HG03039 (cell line): Measurements from ENCODE around the gene TRAF3.
"Not testable (repeated sequence)": the region's sequence is repeated elsewhere in the genome, so short reads cannot be mapped to it uniquely, and the experiment has no call there.

ENCODE experiments used
- ATAC-seq: cut with Tn5 transposase; IDR thresholded peaks from one replicate; pipeline ENCODE4 v1.9.1; 2021; ENCODE audit warnings: mild to moderate bottlenecking, moderate library complexity; ENCODE audit not compliant: unreplicated experiment

Gene TRAF3

GRCh38 chr14:102805941-102806340, 28.7 kb downstream of the TRAF3 start:
- ATAC-seq, result no peak

DNA sequence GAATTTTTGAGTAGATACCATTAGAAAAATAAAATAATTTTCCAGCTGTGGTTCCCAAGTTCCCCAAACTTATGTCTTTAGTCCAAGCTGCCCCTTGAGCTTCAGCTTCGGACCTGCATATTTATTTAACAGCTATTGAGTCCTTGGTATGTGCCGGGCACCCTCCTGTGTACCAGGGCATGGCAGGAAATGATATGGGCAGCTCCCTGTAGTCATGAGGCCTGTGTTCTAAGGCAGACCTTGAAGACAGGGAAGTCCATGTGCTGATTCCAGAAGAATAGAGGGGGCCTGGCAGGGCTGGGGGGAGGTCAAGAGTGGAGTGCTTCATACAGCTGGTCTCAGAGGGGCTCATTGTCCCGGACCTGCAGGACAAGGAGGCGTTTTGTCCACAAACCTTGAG, 29.2 kb downstream of the TRAF3 start:
- ATAC-seq, result no peak

DNA sequence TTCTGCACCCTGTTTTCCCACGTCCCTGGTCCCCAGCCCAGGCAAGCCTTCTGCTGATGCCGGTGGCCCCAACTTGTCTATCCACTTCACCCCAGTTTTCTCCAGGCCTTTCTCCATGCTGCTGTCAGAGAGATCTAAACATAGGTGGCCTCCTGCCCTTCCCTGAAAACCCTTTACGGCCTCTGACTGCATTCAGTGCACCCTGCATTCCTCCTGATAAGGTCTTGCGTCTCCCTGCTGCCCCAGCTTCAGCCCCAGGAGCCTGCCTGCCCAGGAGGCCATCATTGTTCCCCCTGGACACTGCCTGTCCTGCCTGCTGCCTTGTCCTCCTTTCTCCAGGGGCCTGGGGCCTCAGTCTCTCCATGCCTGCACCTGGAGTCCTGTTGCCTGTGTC, 29.8 kb downstream of the TRAF3 start:
- ATAC-seq, result no peak

GRCh38 chr14:102809870-102810269, 32.6 kb downstream of the TRAF3 start:
- ATAC-seq, result no peak

GRCh38 chr14:102810523-102810922, 33.3 kb downstream of the TRAF3 start:
- no peak for ATAC-seq

DNA sequence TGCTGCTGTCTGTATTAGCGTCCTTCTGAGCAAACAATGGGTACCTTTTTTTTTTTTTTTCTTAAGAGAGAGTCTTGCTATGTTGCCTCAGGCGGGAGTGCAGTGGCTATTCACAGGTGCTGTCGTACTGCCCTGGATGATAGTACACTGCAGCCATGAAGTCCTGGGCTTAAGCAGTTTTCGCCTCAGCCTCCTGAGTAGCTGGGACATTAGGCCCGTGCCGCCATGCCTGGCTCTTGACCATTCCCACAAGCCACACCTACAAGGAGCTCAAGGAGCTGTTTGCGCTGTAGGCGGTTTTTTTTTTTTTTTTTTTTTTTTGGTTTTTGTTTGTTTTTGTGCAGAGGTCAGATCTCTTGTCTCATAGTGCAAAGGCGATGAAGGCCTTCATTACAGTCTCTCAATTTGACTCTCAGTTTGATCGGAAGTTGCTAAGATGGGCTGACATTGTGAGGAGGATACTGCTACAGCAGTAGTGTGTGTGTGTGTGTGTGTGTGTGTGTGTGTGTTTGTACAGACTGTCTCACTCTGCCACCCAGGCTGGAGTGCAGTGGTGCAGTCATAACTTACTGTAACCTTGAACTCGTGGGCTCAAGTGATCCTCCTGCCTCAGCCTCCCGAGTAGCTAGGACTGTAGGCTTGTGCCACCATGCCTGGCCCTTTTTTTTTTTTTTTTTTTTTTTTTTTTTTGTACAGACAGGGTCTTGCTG, 34.2 kb downstream of the TRAF3 start:
- ATAC-seq, result no peak

DNA sequence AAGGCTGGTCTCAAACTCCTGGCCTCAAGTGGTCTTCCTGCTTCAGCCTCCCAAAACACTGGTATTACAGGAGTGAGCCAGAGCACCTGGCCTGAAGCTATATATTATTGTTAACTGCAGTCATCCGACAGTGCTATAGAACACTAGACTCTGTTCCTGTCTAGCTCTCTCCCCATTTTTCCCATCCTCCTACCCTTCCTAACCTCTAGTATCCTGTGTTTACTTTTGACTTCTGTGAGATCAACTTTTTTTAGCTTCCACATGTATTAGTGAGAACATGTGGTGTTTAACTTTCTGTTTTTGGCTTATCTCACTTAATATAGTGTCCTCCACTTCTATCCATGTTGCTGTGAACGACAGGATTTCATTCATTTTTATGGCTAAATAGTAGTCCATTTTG, 34.7 kb downstream of the TRAF3 start:
- no peak for ATAC-seq

DNA sequence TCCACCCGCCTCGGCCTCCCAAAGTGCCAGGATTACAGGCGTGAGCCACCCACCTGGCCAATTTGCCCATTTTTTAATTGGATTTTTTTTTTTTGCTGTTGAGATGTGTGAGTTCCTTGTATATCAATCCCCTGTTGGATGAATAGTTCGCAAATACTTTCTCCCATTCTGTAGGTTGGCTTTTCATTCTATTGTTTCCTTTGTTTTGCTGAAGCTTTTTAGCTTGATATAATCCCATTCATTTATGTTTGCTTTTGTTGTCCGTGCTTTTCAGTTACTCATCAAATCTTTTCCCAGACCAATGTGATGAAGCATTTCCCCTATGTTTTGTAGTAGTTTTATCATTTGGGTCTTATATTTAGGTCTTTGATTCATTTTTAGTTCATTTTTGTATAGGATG, 36.4 kb downstream of the TRAF3 start:
- ATAC-seq, result no peak

DNA sequence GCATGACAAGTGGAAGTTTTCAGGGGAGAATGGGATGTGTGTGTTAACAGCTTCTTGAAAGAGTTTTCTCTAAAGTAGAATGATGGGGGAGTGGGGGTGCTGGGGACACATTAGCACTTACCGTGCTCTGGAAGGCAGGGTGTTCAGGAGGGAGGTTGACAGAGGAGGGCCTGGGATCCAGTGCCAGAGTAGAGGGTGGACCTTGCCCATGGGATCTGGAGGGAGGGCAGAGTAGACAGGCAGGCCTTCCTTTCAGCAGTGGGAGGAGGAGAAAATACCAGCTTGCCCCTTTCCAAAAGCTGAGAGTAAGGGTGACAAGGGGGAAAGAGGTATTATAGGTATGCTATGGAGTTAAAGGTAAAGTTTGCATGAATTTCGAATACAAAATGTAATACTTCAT, 40.1 kb downstream of the TRAF3 start:
- ATAC-seq, result no peak

- no peak for ATAC-seq
Observed at GRCh38 chr14:102817942-102818940, 41.0 kb downstream of the TRAF3 start.

DNA sequence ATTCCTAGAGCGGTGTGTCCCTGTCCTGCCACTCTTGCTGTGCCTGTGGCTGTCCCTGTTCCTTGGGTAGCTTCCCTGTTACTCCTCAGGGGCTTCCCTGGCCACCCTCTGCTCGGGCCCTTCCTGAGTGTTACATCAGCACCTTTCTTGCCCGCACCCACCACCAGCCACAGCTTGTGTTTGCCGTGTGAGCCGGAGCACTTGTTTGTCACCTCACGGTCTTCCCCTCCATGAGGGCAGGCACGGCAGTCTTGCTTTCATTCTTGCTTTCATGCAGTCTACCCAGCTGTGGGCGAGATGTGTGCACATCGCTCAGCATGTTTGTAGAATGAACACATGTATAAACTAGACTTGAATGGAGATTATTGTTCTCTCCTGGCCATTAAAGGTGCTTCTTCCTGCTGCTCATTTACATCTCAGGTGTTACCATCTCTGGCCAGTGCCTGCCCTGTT, 42.0 kb downstream of the TRAF3 start:
- peak; percentile 57 for ATAC-seq

DNA sequence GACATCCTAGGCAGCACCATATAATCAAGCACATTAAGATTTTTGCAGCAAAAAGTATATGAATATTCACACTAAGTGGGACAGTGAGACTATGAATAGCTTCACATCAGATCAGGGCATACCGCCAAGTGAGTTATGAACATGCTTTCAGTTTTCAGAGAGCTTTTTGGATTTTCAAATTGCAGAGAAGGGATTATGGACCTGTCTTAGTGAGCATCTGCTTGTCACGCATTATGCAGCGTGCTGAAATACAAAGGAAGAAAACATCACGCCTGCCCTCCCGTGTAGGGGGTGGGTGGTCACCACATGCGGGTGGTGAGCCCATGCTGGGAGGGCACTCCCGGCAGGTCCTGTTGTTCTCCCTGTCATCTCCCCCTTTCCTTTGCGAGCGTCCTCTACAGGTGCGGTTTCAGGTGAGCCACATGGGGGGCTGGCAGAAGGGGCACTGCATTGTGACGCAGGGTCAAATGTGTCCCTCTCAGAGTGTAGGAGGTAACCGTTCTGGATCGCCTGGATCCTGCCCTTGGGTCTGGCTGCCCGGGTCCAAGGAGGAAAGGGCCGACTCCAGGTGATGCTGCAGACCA, 42.6 kb downstream of the TRAF3 start:
- ATAC-seq, result peak; percentile 22

DNA sequence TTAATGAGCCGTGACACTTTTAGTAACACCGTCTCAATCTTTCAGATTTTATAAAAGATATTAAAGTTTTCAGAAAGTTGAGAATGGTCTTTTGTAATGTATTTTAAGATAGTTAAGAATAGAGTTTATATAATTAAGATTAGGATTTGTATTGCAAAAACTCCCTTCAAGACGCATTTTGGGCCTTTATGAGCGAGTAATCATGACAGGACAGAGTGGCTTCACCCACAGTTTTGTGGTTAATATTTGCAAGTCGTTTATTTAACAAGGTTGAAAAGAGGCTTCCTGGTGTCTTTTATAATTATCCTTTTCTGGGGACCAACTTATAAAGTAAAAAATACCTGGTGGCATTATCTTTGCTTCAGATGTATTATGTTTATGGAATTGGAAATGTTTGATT, 44.0 kb downstream of the TRAF3 start:
- no peak for ATAC-seq

DNA sequence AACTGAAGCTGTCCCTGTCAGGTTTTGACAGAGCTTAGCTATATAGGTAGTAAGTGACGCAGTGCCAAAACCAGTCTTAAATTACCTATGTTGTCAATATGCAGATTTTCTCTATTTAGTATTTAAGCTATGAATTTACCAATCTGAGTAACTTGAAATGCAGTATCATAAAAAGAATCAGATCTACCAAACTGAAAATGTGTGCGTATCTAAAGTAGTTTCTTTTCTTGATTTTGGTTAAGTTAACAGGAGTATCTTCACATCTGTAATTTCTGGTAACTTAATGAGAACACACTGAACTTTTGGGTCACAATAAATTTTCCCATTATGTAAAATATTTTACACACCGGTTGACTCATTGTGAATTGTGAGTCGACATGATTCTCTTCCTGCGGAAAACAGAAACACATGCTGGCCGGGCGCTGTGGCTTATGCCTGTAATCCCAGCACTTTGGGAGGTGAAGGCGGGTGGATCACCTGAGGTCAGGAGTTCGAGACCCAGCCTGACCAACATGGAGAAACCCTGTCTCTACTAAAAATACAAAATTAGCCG, 45.1 kb downstream of the TRAF3 start:
- ATAC-seq, result no peak

GRCh38 chr14:102822887-102823286, 45.6 kb downstream of the TRAF3 start:
- not testable (repeated sequence) for ATAC-seq

DNA sequence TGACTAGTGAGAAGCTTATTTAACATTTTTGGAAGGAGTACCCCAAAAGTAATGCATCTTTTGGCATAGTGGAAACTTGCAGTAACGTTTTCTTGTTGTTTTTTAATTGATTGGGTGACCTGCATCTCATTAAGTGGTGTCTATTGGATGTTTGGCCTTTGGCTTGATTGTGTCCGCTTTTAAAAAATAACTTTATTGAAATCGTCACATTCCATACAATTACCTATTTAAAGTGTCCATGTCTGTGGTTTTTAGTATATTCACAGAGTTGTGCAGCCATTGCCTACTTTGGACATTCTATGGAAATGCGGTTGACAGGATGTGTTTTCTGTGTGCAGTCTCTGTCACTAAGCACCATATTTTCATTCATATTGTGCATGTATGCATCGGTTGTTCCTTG, 46.3 kb downstream of the TRAF3 start:
- no peak for ATAC-seq

DNA sequence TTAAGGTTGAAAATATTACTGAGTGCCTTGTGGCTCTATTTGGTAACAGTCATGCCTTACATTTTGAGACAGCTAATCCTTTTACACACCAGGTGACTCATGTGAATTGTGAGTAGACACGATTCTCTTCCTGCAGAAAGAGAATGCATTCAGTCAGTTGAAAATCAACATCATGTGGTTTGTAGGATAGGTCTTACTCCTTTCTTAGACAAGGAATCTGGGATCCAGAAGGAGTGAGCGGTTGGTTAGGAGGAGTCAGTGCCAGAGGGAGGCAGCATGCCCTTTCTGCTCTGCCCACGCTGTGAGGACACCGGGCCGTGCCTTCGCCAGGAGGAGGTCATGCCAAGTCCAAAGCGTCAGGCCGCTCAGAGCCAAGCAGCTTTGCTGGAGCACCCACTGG, 47.6 kb downstream of the TRAF3 start:
- no peak for ATAC-seq

- ATAC-seq, result no peak
Observed at GRCh38 chr14:102825307-102826095, 48.3 kb downstream of the TRAF3 start.

DNA sequence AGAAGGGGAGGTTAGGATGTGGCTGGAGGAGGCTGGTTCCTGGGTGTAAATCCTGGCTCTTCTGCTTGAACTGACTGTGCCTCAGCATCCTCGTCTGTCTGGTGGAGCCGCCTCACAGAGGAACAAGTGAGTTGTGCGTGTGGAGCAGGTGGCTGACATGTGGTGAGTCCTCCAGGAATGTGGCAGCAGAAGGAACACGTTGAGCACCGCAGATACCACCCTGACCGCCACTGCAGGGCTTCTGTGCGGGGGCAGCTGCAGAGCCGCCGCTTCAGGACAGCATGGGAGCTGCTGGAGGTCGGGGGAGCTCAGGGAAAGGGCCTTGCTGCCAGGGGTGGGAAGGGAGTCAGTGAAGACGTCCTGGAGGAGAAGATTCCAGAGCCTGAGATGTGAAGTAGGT, 48.9 kb downstream of the TRAF3 start:
- no peak for ATAC-seq
